ENCODE results near the gene ZMAT5.

GRCh38 chr22:29753808-29754657 is 12.8 kb downstream of the ZMAT5 start:
- TF ChIP-seq ZNF8 (CRISPR knock-in tag; IDR thresholded peaks at IDR 0.05) (no peak), CSRNP3 (CRISPR knock-in tag; IDR thresholded peaks at IDR 0.05) (no peak), GLIS3 (CRISPR knock-in tag; IDR thresholded peaks at IDR 0.05) (no peak), ZNF70 (CRISPR knock-in tag; IDR thresholded peaks at IDR 0.05) (no peak)

Measured in SK-N-SH treated with all-trans-retinoic acid at 6 μM for 48 hours (cell line).